Spleen (tissue), 11 donors: ENCODE measurements around the gene CRB1. TPM values are rescaled to one million over a fixed set of nuclear protein-coding genes. Genes with fewer than 3 reads are reported as not detected.

ENCODE experiments used
- DNase-seq: peaks from one replicate; pipeline ENCODE4 v3.0.0-alpha.2; 2020
- H3K27ac ChIP-seq, 8 donors: fragments of 200-600 bp; sonication (generic) in 7 of 8; 1 replicate in 4 of 8; 2 replicates in 4 of 8; pipeline versions ENCODE4 v1.5.0 to v1.8.0; 2016 to 2021; ENCODE audit warnings: inconsistent platforms in 4 of 8, mild to moderate bottlenecking in 4 of 8, moderate library complexity in 1 of 8
- H3K27me3 ChIP-seq, 7 donors: fragments of 200-600 bp; sonication (generic) in 6 of 7; replicated peaks in 1 of 7; 1 replicate in 4 of 7; 2 replicates in 3 of 7; pipeline versions ENCODE4 v1.5.0 to v1.8.0; 2016 to 2021; ENCODE audit warnings: inconsistent platforms in 3 of 7, mild to moderate bottlenecking in 1 of 7
- H3K36me3 ChIP-seq, 6 donors: fragments of 200-600 bp; sonication (generic) in 5 of 6; 1 replicate in 4 of 6; 2 replicates in 2 of 6; pipeline versions ENCODE4 v1.5.0 to v1.8.0; 2016 to 2021; ENCODE audit warnings: inconsistent platforms in 2 of 6
- H3K4me1 ChIP-seq, 6 donors: fragments of 200-600 bp; sonication (generic) in 5 of 6; 1 replicate in 3 of 6; 2 replicates in 3 of 6; pipeline versions ENCODE4 v1.5.0 to v1.8.0; 2016 to 2021; ENCODE audit warnings: inconsistent platforms in 3 of 6
- H3K4me3 ChIP-seq, 8 donors: fragments of 200-600 bp; sonication (generic) in 7 of 8; 1 replicate in 4 of 8; 2 replicates in 4 of 8; pipeline versions ENCODE4 v1.5.0 to v1.8.0; 2016 to 2021; ENCODE audit warnings: inconsistent platforms in 4 of 8, mild to moderate bottlenecking in 4 of 8, moderate library complexity in 2 of 8
- H3K9me3 ChIP-seq, 8 donors: fragments of 200-600 bp; sonication (generic) in 7 of 8; 1 replicate in 4 of 8; 2 replicates in 4 of 8; pipeline versions ENCODE4 v1.5.0 to v1.8.0; 2016 to 2021; ENCODE audit warnings: inconsistent platforms in 4 of 8
- CTCF ChIP-seq, 11 experiments: fragments of 200-600 bp in 7 of 11; fragments of 450-650 bp in 4 of 11; sonication (generic) in 4 of 11; IDR thresholded peaks in 8 of 11; conservative IDR thresholded peaks in 3 of 11; 1 replicate in 7 of 11; 2 replicates in 4 of 11; pipeline versions ENCODE4 v1.4.0 to v1.8.0; 2016 to 2021; ENCODE audit warnings: antibody characterized with exemption in 11 of 11, inconsistent platforms in 4 of 11, mild to moderate bottlenecking in 1 of 11
- POLR2A ChIP-seq, 3 donors: fragments of 450-650 bp; IDR thresholded peaks; one replicate each; pipeline ENCODE4 v1.5.1; 2017; ENCODE audit warnings: antibody characterized with exemption in 3 of 3, mild to moderate bottlenecking in 1 of 3
- POLR2AphosphoS5 ChIP-seq, 3 donors: sonication (generic); formaldehyde crosslinking; IDR thresholded peaks; one replicate each; pipeline ENCODE4 v1.5.1; 2017; ENCODE audit warnings: antibody characterized with exemption in 3 of 3
- WGBS, 5 donors: extraction: QIAGEN DNeasy Blood & Tissue Kit in 3 of 5; methylation state at CpG; one replicate each; pipeline versions ENCODE4 v1.1.5 to v1.1.7; 2013 to 2018; 5-methylcytosine and 5-hydroxymethylcytosine counted together
- intact Hi-C: fragments of 100-400 bp; cut with DNase I; formaldehyde crosslinking; loops from one replicate; pipeline ENCODE4 v1.15.0; 2023; ENCODE audit warnings: low total_unique reads
- polyA plus RNA-seq, 3 donors: library from polyadenylated mRNA; stranded (reverse); fragments of 200-250 nt; gene quantifications; one replicate each; pipeline ENCODE4 v1.2.1, GENCODE V29; 2013
- total RNA-seq, 7 donors: library from RNA; depleted of rRNA in 3 of 7; stranded (reverse); fragments of >200 nt in 3 of 7; fragmentation: NEBNext Ultra II Directional in 4 of 7; extraction: Animal tissue kit (Norgen Biotek cat#: 25700) in 4 of 7; gene quantifications; one replicate each; pipeline versions ENCODE4 v1.1.0 to v1.2.1, GENCODE V29; 2016 to 2021
- donor health status: healthy with polysubstance abuse.
- donor health status: DM: no; HTN: no; CAD: no; lungs with moderate emphysema.
- donor health status: DM: no; HTN: no; CAD: no.
- donor health status: Bipolar disorder and iron deficiency.
- donor health status: healthy.
- donor health status: DM: no; HTN: no; CAD: no.
- donor health status: DM: yes; HTN: yes; CAD: no.

CRB1 gene
- total and polyA plus RNA-seq, 10 donors, result 0.05 to 0.49 (median 0.20) TPM; not detected in 1

GRCh38 chr1:197441999-197442414 lies 174.0 kb downstream of the CRB1 start:
- H3K4me3 ChIP-seq, result no peak overlapping the region
- H3K27me3 ChIP-seq, result no peaks in the 10 kb centered on the region
- intact Hi-C loops, result no loop called here
- H3K4me1 ChIP-seq, result no peaks in the 10 kb centered on the region
- H3K9me3 ChIP-seq, result no peaks in the 10 kb centered on the region
- WGBS, 5 donors, result 66 to 85% (median 77%) methylated on average over 8 of the region's 8 CpGs
- TF ChIP-seq POLR2AphosphoS5 (IDR thresholded peaks at IDR 0.05) (no peak), CTCF (IDR thresholded peaks at IDR 0.05 in 8 of 11, conservative IDR thresholded peaks at IDR 0.05 in 3 of 11) (no peak), POLR2A (IDR thresholded peaks at IDR 0.05) (no peak)
- DNase-seq, result no peak
- H3K36me3 ChIP-seq, result no peaks in the 10 kb centered on the region
- no peak overlapping the region for H3K27ac ChIP-seq

GRCh38 chr1:197444755-197445154 lies 176.7 kb downstream of the CRB1 start:
- intact Hi-C loops, result no loop called here
- Histone ChIP-seq H3K4me3 (no peak overlapping the region), H3K27ac (no peak overlapping the region), H3K27me3 (no peaks in the 10 kb centered on the region), H3K36me3 (no peaks in the 10 kb centered on the region), H3K4me1 (no peaks in the 10 kb centered on the region), H3K9me3 (no peaks in the 10 kb centered on the region)
- 30 to 73% (median 67%) methylated on average over 1 of the region's 1 CpG for WGBS, 5 donors
- DNase-seq, result no peak
- TF ChIP-seq POLR2A (IDR thresholded peaks at IDR 0.05), result no peak
- no peak for TF ChIP-seq POLR2AphosphoS5 (IDR thresholded peaks at IDR 0.05)
- TF ChIP-seq CTCF (IDR thresholded peaks at IDR 0.05 in 8 of 11, conservative IDR thresholded peaks at IDR 0.05 in 3 of 11), result no peak

- H3K27me3 ChIP-seq, result no peaks in the 10 kb centered on the region
- DNase-seq, result no peak
- no peaks in the 10 kb centered on the region for H3K9me3 ChIP-seq
- no peak for TF ChIP-seq POLR2AphosphoS5 (IDR thresholded peaks at IDR 0.05)
- no peak for TF ChIP-seq POLR2A (IDR thresholded peaks at IDR 0.05)
- no peak for TF ChIP-seq CTCF (IDR thresholded peaks at IDR 0.05 in 8 of 11, conservative IDR thresholded peaks at IDR 0.05 in 3 of 11)
- no peaks in the 10 kb centered on the region for H3K36me3 ChIP-seq
- no peak overlapping the region for H3K27ac ChIP-seq
- H3K4me3 ChIP-seq, result no peak overlapping the region
- intact Hi-C loops, result no loop called here
- no peaks in the 10 kb centered on the region for H3K4me1 ChIP-seq
- WGBS, 5 donors, result 62 to 73% (median 68%) methylated on average over 2 of the region's 2 CpGs
Observed at GRCh38 chr1:197448121-197448779, 180.2 kb downstream of the CRB1 start.

GRCh38 chr1:197451381-197451780 lies 183.3 kb downstream of the CRB1 start:
- no peak for DNase-seq
- H3K36me3 ChIP-seq, result no peaks in the 10 kb centered on the region

More at GRCh38 chr1:197451381-197451780, 183.3 kb downstream of the CRB1 start:
- H3K4me3 ChIP-seq, result no peak overlapping the region
- intact Hi-C loops, result no loop called here
- H3K9me3 ChIP-seq, result no peaks in the 10 kb centered on the region
- no peaks in the 10 kb centered on the region for H3K27me3 ChIP-seq
- WGBS, 5 donors, result 72 to 85% (median 80%) methylated on average over 5 of the region's 5 CpGs
- TF ChIP-seq CTCF (IDR thresholded peaks at IDR 0.05 in 8 of 11, conservative IDR thresholded peaks at IDR 0.05 in 3 of 11) (no peak), POLR2AphosphoS5 (IDR thresholded peaks at IDR 0.05) (no peak)
- no peaks in the 10 kb centered on the region for H3K4me1 ChIP-seq
- no peak overlapping the region for H3K27ac ChIP-seq
